ENCODE results near the gene TMEM37.
A peak's percentile ranks its signal among the peaks of the same experiment; 100 is the strongest.
"Not testable (repeated sequence)": the region's sequence is repeated elsewhere in the genome, so short reads cannot be mapped to it uniquely, and the experiment has no call there.

Gene TMEM37

DNA sequence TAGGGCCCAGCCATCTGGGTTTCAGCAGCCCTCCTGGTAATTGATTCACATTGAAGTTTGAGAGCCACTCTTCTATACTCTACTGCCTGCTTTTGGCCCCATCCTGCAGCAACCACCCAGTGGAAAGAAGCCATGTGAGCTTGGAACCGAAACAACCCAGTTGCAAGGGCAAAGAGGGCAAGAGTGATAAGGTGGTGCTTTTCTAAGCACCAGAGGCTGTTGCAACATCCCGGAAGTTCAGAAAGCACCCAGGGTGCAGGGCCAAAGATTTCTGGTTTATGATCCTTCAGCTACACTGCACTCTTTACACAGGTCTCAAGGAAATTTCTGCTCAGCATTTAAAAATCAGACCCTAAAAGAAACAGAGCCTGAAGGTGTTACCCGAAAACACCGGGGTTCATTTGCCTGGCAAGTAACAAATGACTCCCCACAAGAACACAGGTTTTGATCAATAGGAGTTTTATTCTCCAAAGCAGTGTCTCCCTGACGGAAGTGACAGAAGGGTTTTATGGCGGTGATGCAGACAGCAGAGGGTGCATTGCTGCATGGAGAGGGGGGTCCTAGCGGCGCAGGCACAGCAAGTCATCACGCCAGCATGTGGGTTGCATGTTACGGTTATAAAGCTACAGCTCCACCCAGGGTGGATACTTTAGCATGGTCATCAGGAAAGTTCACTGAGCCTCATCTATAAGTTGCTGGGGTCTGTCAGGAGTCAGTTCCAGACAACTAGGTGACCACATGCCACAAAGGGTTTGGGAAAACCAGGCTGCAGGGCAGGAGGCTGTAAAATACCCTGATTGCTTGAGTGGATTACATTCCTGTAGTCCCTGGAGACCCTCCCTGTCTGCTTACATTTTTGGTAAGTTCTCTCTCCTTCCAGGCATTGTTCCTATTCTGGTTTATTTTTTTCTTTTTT, 28.8 kb upstream of the TMEM37 start:
- Histone ChIP-seq H3K36me3 (ENCODE audit: control insufficient read depth in 2 of 2, insufficient read depth in 2 of 2, low read length in 2 of 2) (no peaks in the 10 kb centered on the region), H3K9ac (ENCODE audit: low read depth in 1 of 2, low read length in 2 of 2) (no peak overlapping the region), H3K27ac (ENCODE audit: low read depth in 2 of 2, low read length in 2 of 2) (peak overlapping the region; percentile 77 to 80)

DNA sequence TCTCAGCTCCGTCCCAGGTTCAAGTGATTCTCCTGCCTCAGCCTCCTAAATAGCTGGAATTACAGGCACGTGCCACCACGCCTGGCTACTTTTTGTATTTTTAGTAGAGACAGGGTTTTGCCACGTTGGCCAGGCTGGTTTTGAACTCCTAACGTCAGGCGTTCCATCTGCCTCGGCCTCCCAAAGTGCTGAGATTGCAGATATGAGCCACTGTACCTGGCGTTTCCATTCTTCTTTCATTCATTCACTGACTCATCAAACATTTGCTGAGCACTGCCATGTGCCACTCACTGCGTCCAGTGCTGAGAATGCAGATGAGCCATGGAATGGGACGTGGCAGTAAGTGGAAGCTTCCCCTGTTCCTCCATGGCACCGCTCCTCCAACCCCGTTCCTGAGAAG, 28.0 kb upstream of the TMEM37 start:
- H3K27me3 ChIP-seq (ENCODE audit: control insufficient read depth in 2 of 2, insufficient read depth in 2 of 2, low read length in 2 of 2); H3K9ac ChIP-seq (ENCODE audit: low read depth in 1 of 2, low read length in 2 of 2); H3K36me3 ChIP-seq (ENCODE audit: control insufficient read depth in 2 of 2, insufficient read depth in 2 of 2, low read length in 2 of 2); H3K4me3 ChIP-seq (ENCODE audit: low read length in 2 of 2); H3K27ac ChIP-seq (ENCODE audit: low read depth in 2 of 2, low read length in 2 of 2); H3K9me3 ChIP-seq (ENCODE audit: control insufficient read depth in 2 of 2, low read length in 2 of 2): not testable (repeated sequence)
- H3K4me1 ChIP-seq (ENCODE audit: control insufficient read depth in 2 of 2, insufficient read depth in 2 of 2, low read length in 2 of 2): peaks cover 10 to 15% of the 10 kb centered on the region in 2 donors

More for the DNA sequence above, 28.8 kb upstream of the TMEM37 start:
- peaks cover 10 to 12% of the 10 kb centered on the region in 2 donors for H3K4me1 ChIP-seq (ENCODE audit: control insufficient read depth in 2 of 2, insufficient read depth in 2 of 2, low read length in 2 of 2)
- H3K27me3 ChIP-seq (ENCODE audit: control insufficient read depth in 2 of 2, insufficient read depth in 2 of 2, low read length in 2 of 2): no peaks in the 10 kb centered on the region
- H3K4me3 ChIP-seq (ENCODE audit: low read length in 2 of 2): peak overlapping the region in 1 of 2 donors; percentile 57
- H3K9me3 ChIP-seq (ENCODE audit: control insufficient read depth in 2 of 2, low read length in 2 of 2): no peaks in the 10 kb centered on the region

DNA sequence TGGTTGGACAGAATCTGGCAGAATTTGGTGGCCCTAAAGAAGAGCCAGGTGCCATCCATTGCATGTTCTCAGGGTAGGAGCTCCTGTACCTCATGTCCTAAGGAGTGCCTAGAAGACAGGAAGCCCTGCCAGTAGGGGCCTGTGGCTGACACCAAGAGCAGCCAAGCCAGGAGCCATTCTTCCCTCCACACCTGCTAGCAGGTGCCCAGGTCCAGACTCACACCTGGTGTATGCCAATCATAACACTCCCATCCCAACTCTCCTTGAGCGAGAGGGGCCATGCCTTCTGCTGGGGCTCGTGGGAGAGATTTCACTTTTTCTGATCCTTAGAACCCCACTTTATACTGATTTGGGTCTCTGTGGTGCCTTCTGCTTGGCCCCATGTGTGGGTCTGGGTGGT, 26.5 kb upstream of the TMEM37 start:
- Histone ChIP-seq H3K4me1 (ENCODE audit: control insufficient read depth in 2 of 2, insufficient read depth in 2 of 2, low read length in 2 of 2) (peaks cover 10 to 15% of the 10 kb centered on the region in 2 donors), H3K9me3 (ENCODE audit: control insufficient read depth in 2 of 2, low read length in 2 of 2) (no peaks in the 10 kb centered on the region), H3K27ac (ENCODE audit: low read depth in 2 of 2, low read length in 2 of 2) (no peak overlapping the region)

GRCh38 chr2:119407430-119408220, 24.0 kb upstream of the TMEM37 start:
- no peaks in the 10 kb centered on the region for H3K36me3 ChIP-seq (ENCODE audit: control insufficient read depth in 2 of 2, insufficient read depth in 2 of 2, low read length in 2 of 2)
- H3K4me1 ChIP-seq (ENCODE audit: control insufficient read depth in 2 of 2, insufficient read depth in 2 of 2, low read length in 2 of 2): peaks cover 6 to 12% of the 10 kb centered on the region in 2 donors
- H3K27ac ChIP-seq (ENCODE audit: low read depth in 2 of 2, low read length in 2 of 2): no peak overlapping the region
- no peak overlapping the region for H3K9ac ChIP-seq (ENCODE audit: low read depth in 1 of 2, low read length in 2 of 2)
- H3K4me3 ChIP-seq (ENCODE audit: low read length in 2 of 2): no peak overlapping the region
- H3K27me3 ChIP-seq (ENCODE audit: control insufficient read depth in 2 of 2, insufficient read depth in 2 of 2, low read length in 2 of 2): no peaks in the 10 kb centered on the region
- H3K9me3 ChIP-seq (ENCODE audit: control insufficient read depth in 2 of 2, low read length in 2 of 2): no peaks in the 10 kb centered on the region

More for the DNA sequence above, 26.5 kb upstream of the TMEM37 start:
- Histone ChIP-seq H3K9ac (ENCODE audit: low read depth in 1 of 2, low read length in 2 of 2) (no peak overlapping the region), H3K36me3 (ENCODE audit: control insufficient read depth in 2 of 2, insufficient read depth in 2 of 2, low read length in 2 of 2) (no peaks in the 10 kb centered on the region), H3K4me3 (ENCODE audit: low read length in 2 of 2) (no peak overlapping the region), H3K27me3 (ENCODE audit: control insufficient read depth in 2 of 2, insufficient read depth in 2 of 2, low read length in 2 of 2) (no peaks in the 10 kb centered on the region)

DNA sequence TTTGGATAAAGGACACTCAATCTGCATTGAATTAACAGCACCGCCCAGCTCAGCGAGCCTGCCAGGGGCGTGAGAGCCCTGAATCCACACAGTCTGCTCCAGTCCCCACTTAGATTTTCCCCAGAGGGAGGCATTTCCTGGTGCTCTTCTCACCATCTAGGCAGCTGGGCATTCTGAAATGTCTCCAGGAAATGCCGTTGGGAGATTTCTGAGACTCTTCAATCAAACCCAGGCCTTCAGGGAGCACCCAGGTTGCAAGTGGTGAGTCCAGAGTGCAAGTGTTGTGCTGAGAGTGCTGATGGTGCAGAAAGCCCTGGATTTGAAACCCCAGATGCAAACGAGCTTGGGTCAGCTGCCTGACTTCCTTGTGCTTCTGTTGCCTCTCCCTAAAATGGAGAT, 23.4 kb upstream of the TMEM37 start:
- H3K27ac ChIP-seq (ENCODE audit: low read depth in 2 of 2, low read length in 2 of 2): no peak overlapping the region
- no peaks in the 10 kb centered on the region for H3K27me3 ChIP-seq (ENCODE audit: control insufficient read depth in 2 of 2, insufficient read depth in 2 of 2, low read length in 2 of 2)
- H3K4me3 ChIP-seq (ENCODE audit: low read length in 2 of 2): no peak overlapping the region
- H3K36me3 ChIP-seq (ENCODE audit: control insufficient read depth in 2 of 2, insufficient read depth in 2 of 2, low read length in 2 of 2): no peaks in the 10 kb centered on the region
- H3K4me1 ChIP-seq (ENCODE audit: control insufficient read depth in 2 of 2, insufficient read depth in 2 of 2, low read length in 2 of 2): peaks cover 2 to 7% of the 10 kb centered on the region in 2 donors
- H3K9me3 ChIP-seq (ENCODE audit: control insufficient read depth in 2 of 2, low read length in 2 of 2): no peaks in the 10 kb centered on the region
- H3K9ac ChIP-seq (ENCODE audit: low read depth in 1 of 2, low read length in 2 of 2): no peak overlapping the region

GRCh38 chr2:119409506-119409905, 22.1 kb upstream of the TMEM37 start:
- peaks cover 0 to 5% of the 10 kb centered on the region in 2 donors for H3K4me1 ChIP-seq (ENCODE audit: control insufficient read depth in 2 of 2, insufficient read depth in 2 of 2, low read length in 2 of 2)
- no peaks in the 10 kb centered on the region for H3K27me3 ChIP-seq (ENCODE audit: control insufficient read depth in 2 of 2, insufficient read depth in 2 of 2, low read length in 2 of 2)
- H3K36me3 ChIP-seq (ENCODE audit: control insufficient read depth in 2 of 2, insufficient read depth in 2 of 2, low read length in 2 of 2): no peaks in the 10 kb centered on the region
- no peaks in the 10 kb centered on the region for H3K9me3 ChIP-seq (ENCODE audit: control insufficient read depth in 2 of 2, low read length in 2 of 2)
- H3K4me3 ChIP-seq (ENCODE audit: low read length in 2 of 2): no peak overlapping the region
- H3K27ac ChIP-seq (ENCODE audit: low read depth in 2 of 2, low read length in 2 of 2): no peak overlapping the region
- H3K9ac ChIP-seq (ENCODE audit: low read depth in 1 of 2, low read length in 2 of 2): no peak overlapping the region

- H3K27ac ChIP-seq (ENCODE audit: low read depth in 2 of 2, low read length in 2 of 2): no peak overlapping the region
- peaks cover 0 to 4% of the 10 kb centered on the region in 2 donors for H3K4me1 ChIP-seq (ENCODE audit: control insufficient read depth in 2 of 2, insufficient read depth in 2 of 2, low read length in 2 of 2)
- H3K36me3 ChIP-seq (ENCODE audit: control insufficient read depth in 2 of 2, insufficient read depth in 2 of 2, low read length in 2 of 2): no peaks in the 10 kb centered on the region
- H3K27me3 ChIP-seq (ENCODE audit: control insufficient read depth in 2 of 2, insufficient read depth in 2 of 2, low read length in 2 of 2): no peaks in the 10 kb centered on the region
- H3K4me3 ChIP-seq (ENCODE audit: low read length in 2 of 2): no peak overlapping the region
- H3K9ac ChIP-seq (ENCODE audit: low read depth in 1 of 2, low read length in 2 of 2): no peak overlapping the region
- H3K9me3 ChIP-seq (ENCODE audit: control insufficient read depth in 2 of 2, low read length in 2 of 2): no peaks in the 10 kb centered on the region
These were observed 16.8 kb upstream of the TMEM37 start for GRCh38 chr2:119414894-119415293.

GRCh38 chr2:119415630-119416029, 16.0 kb upstream of the TMEM37 start:
- Histone ChIP-seq H3K4me1 (ENCODE audit: control insufficient read depth in 2 of 2, insufficient read depth in 2 of 2, low read length in 2 of 2) (peaks cover 6 to 10% of the 10 kb centered on the region in 2 donors), H3K27ac (ENCODE audit: low read depth in 2 of 2, low read length in 2 of 2) (no peak overlapping the region), H3K4me3 (ENCODE audit: low read length in 2 of 2) (no peak overlapping the region), H3K9me3 (ENCODE audit: control insufficient read depth in 2 of 2, low read length in 2 of 2) (no peaks in the 10 kb centered on the region), H3K36me3 (ENCODE audit: control insufficient read depth in 2 of 2, insufficient read depth in 2 of 2, low read length in 2 of 2) (no peaks in the 10 kb centered on the region), H3K27me3 (ENCODE audit: control insufficient read depth in 2 of 2, insufficient read depth in 2 of 2, low read length in 2 of 2) (no peaks in the 10 kb centered on the region), H3K9ac (ENCODE audit: low read depth in 1 of 2, low read length in 2 of 2) (no peak overlapping the region)

DNA sequence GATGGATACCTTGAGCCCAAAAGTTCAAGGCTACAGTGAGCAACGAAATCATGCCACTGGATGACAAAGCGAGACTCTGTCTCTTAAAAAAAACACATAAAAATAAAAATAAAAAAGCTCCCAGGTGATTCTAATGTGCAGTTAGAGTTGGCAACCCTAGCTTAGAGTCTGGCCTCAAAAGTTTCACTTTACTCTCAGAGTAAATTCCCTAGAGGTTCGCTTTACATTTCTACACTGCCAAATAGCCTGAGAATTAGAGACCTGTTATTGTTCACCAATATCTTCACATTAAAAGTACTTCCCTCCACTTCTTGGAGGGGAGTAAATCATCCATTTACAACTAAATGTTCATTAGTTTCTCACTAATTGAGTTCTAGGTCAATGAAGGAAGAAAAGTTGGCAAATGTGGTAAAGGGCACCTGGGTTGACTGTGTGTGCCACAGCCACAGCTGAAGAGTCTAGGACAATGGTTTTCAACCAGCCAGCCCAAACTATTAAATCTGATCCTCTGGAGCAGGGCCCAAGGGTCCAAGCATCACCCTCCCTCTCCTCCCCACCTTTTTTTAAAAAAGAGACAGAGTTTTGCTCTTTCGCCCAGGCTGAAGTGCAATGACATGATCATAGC, 15.2 kb upstream of the TMEM37 start:
- Histone ChIP-seq H3K9ac (ENCODE audit: low read depth in 1 of 2, low read length in 2 of 2) (no peak overlapping the region), H3K9me3 (ENCODE audit: control insufficient read depth in 2 of 2, low read length in 2 of 2) (no peaks in the 10 kb centered on the region), H3K27ac (ENCODE audit: low read depth in 2 of 2, low read length in 2 of 2) (no peak overlapping the region), H3K36me3 (ENCODE audit: control insufficient read depth in 2 of 2, insufficient read depth in 2 of 2, low read length in 2 of 2) (no peaks in the 10 kb centered on the region), H3K27me3 (ENCODE audit: control insufficient read depth in 2 of 2, insufficient read depth in 2 of 2, low read length in 2 of 2) (no peaks in the 10 kb centered on the region), H3K4me1 (ENCODE audit: control insufficient read depth in 2 of 2, insufficient read depth in 2 of 2, low read length in 2 of 2) (peaks cover 7 to 14% of the 10 kb centered on the region in 2 donors), H3K4me3 (ENCODE audit: low read length in 2 of 2) (no peak overlapping the region)

GRCh38 chr2:119417908-119418307, 13.7 kb upstream of the TMEM37 start:
- Histone ChIP-seq H3K9ac (ENCODE audit: low read depth in 1 of 2, low read length in 2 of 2) (no peak overlapping the region), H3K36me3 (ENCODE audit: control insufficient read depth in 2 of 2, insufficient read depth in 2 of 2, low read length in 2 of 2) (no peaks in the 10 kb centered on the region), H3K27ac (ENCODE audit: low read depth in 2 of 2, low read length in 2 of 2) (peak overlapping the region in 1 of 2 donors; percentile 18), H3K4me1 (ENCODE audit: control insufficient read depth in 2 of 2, insufficient read depth in 2 of 2, low read length in 2 of 2) (peaks cover 7 to 20% of the 10 kb centered on the region in 2 donors), H3K9me3 (ENCODE audit: control insufficient read depth in 2 of 2, low read length in 2 of 2) (no peaks in the 10 kb centered on the region), H3K27me3 (ENCODE audit: control insufficient read depth in 2 of 2, insufficient read depth in 2 of 2, low read length in 2 of 2) (no peaks in the 10 kb centered on the region), H3K4me3 (ENCODE audit: low read length in 2 of 2) (no peak overlapping the region)
